Activated CD8-positive, alpha-beta memory T cell treated with anti-CD3 and anti-CD28 coated beads for 24 hours (primary cell): ENCODE results near the gene ACTG1.
"Not testable (repeated sequence)": the region's sequence is repeated elsewhere in the genome, so short reads cannot be mapped to it uniquely, and the experiment has no call there.

ENCODE experiments used
- DNase-seq: peaks from one replicate; pipeline ENCODE4 v3.0.0-alpha.2; 2020

Gene ACTG1

DNA sequence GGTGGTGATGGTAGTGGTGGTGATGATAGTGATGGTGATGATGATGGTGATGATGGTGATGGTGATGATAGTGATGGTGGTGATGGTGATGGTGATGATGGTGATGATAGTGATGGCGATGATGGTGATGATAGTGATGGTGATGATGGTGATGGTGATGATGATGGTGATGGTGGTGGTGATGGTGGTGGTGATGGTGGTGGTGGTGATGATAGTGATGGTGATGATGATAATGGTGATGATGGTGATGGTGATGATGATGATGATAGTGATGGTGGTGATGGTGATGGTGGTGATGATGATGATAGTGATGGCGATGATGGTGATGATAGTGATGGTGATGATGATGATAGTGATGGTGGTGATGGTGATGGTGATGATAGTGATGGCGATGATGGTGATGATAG, 19.4 kb upstream of the ACTG1 start:
- not testable (repeated sequence) for DNase-seq

GRCh38 chr17:81531013-81531412, 18.4 kb upstream of the ACTG1 start:
- not testable (repeated sequence) for DNase-seq

- no peak for DNase-seq
Observed at GRCh38 chr17:81529437-81529803, 16.8 kb upstream of the ACTG1 start.

- no peak for DNase-seq
Observed at GRCh38 chr17:81528651-81529436, 16.2 kb upstream of the ACTG1 start.

DNA sequence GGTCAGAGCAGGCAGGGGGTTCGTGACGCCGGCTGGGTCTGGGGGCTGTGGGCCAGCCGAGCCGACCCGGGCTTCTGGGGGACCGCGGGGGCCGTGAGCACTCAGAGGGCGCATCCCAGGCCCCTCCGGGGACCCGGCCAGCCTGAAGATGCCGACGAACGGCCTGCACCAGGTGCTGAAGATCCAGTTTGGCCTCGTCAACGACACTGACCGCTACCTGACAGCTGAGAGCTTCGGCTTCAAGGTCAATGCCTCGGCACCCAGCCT, 15.7 kb upstream of the ACTG1 start:
- no peak for DNase-seq

GRCh38 chr17:81527591-81528383, 15.2 kb upstream of the ACTG1 start, which contains the start of gene FSCN2:
Gene FSCN2 (plus strand): TSS chr17:81528377. CDS start chr17:81528532, 155 bp downstream.
- DNase-seq = no peak

DNA sequence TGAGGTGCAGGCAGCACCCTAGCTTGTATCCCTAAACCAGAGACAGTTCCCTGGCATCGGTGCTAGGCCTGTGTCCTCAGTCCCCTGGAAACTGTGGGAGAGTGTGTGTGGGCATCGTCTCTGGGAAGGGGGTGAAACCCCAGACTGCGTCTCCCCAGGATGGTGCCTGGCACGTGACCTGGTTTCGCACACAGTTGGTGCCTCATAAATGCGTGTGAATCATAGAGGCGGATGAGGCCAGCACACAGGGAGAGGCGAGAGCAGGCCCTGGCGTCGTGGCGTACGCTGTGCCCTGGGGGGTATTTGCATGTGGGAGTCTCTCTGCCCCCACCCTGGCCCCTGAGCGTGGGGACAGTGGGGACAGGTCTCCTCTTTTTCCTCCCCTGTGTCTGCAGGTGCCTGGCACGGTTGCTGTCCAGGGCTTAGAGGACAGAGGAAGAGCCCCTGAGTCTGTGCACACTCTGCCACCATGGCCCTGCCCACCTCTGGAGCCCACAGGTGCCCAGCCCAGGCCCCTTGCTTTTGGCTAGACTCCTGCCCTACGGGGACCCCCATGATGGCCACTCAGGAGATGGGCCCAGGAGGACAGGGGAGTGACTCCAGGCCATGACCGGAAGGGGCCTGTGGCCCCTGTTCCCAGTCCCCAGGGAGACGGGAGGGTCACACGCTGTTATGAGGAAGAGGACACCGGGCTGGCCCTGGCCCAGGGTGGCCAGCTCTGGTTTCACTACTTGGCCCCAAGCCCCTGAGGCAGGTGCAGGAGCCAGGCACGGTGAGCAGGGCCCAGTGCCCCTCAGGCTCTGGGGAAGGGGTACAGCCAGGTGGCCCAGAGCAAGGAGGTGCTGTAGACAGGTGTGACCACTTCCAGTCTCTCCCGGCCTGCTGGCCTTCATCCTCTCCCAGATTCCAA, 14.3 kb upstream of the ACTG1 start:
- no peak for DNase-seq

GRCh38 chr17:81524865-81525159, 12.2 kb upstream of the ACTG1 start:
- no peak for DNase-seq

GRCh38 chr17:81524039-81524864, 11.7 kb upstream of the ACTG1 start:
- DNase-seq = no peak

DNA sequence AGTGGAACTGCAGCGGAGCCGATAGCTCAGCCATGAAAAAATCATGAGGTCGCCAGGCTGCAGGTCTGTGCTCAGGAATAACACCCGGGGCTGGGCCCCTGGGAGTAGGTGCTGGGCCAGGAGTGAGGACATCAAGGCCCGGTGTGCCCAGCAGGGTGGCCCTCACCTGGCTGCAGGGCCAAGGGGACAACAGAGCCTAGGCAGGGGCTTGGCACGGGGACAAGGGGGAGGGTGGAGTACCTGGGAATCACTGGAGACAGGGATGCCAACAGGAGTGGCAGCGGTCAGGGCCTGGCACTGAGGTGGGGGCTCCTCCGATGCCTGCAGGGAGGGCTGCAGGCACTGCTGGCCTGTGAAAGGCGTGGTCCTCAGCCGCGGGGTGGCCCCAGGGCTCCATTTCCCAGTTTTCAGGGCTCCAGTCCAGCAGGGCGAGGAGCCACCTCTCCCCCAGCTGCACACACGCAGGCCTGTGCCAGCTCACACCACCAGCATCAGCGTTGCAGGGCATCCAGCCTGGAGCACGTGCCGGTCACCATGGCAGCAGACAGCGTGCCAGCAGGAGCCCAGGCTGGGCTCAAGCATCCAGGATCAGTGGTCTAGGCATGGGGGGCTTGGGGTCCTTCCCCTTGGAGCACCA, 10.9 kb upstream of the ACTG1 start:
- no peak for DNase-seq

- DNase-seq = no peak
Observed at GRCh38 chr17:81522491-81523401, 10.1 kb upstream of the ACTG1 start.

GRCh38 chr17:81520021-81520901, 7.7 kb upstream of the ACTG1 start:
- DNase-seq = no peak

GRCh38 chr17:81519284-81520020, 6.9 kb upstream of the ACTG1 start:
- DNase-seq = peak; percentile 81

DNA sequence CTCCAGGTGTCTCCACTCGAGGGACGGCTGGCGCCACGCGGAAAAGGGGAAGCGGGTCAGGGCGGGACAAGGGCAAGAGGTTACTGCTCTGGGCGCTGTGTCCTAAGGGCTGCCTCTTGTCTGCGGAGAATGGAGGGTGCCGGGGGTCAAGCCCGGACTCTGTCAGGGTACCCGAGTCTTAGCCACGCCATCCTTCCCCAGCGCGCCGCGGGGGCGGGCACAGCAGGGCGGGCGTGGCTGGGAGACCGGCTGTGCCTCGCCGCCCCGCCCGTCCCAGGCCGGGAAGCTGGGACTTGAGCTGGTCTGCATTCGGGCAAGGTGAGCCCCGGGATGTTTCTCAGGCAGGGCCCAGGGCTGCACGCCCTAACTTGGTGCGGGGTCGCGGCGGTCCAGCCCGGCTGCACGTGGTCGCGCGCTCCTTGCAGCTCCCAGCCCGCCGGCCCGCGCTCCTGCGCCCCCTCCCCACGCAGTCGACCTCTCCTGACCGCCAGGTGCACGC, 6.2 kb upstream of the ACTG1 start:
- DNase-seq = peak; percentile 79

DNA sequence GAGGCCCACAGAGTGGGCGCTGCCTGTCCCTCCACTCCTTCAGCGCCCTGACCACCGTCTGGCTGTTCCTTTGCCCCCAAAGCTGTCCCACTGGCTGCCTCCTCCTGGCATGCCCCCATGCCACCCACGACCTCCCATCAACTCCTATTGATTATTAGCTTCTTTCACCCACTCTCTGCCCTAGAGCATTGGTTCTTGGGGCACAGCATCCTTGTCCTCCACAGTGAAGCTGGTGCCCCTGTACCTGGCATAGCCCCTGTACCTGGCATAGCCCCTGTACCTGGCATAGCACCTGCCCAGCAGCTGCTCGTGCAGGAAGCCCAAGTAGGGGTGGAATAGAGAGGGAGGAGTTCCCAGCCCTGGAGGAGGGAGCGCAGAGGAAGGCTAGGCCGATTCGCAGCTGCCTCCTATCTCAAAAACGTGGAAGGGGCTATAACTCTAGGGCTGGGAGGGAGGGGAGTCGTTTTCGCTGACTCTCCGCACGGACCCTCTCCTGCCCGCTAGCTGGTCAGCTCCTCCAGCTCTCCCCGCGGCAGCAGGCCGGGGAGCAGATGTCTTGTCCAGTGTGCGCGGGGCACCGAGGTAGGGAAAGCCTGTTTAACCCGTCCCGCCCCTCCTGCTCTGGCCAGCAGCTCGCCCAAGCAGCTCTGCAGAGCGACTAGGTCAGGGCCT, 5.7 kb upstream of the ACTG1 start:
- DNase-seq = no peak

DNA sequence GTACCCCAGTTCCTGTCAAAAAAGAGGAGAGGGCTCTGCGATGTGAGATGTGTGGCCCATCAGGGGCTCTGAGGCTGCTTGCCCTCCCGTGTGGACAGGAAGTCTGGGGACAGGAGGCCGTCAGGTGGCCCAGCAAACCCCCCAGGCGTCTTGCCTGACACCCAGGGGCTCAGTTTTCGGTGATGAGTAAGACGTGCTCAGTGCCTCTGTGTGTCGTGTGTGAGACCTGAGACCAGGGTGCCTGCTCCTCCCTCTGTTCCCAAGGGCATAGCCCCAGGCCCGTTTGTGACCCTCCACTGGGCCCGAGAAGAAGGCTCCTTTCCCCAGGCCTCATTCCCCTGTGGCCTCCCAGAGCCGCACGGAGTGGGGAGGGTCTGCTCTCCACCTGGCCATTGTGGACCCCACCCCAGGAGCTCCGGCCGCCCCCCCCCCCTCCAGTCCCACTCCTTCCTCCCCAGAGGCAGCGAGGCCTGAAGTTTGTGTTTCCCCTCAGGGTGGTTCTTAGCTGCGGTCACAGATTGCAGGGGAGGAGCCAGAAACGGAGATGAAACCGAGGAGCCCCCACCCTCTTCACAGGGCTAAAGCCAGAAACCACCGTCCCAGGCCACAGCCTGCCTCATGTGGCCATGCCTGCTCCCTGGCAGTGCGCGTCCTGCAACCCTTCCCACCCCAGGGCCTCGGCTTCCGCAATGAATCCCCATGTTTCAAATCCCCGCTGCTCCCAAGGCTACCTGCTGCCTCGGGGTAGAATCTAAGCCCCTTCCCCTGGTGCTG, 4.9 kb upstream of the ACTG1 start:
- DNase-seq = peak; percentile 65

DNA sequence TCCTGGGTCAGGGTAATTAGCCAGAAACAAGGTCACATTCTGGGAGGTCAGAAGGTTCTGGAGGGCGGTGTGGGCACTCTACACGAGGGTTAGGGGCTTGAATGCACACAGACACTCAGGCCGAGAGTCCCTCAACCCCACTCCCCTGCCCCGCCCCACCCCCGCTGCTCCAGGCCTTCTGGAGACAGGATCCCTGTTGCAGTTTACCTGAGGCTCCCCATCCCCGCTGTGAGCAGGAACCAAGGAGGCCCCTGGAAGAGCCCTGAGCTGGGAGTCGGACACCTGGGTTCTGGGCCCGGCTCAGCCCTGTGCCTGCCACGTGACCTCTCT, 4.4 kb upstream of the ACTG1 start:
- no peak for DNase-seq

DNA sequence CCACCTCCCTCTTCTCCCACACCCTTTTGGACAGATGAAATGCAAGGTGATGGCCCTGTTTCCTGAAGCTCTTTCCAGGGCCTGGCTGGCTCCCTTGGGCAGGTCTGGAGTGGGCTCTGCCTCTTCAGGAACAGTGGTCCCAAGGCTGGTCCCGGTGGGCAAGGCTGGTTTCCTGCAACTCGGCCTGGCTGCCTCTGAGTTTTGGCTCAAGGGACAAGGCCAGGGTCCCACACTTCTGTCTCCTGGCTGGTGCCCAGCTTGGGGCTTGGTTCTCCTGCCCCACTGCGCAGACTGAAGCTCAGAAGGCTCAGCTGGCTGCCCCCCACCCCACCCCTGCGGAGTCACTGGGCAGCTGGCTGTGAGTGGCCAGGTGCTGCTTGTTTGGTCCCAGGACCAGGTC, 3.8 kb upstream of the ACTG1 start:
- DNase-seq = no peak
